Activated B cell treated with CpG ODN at 0.5 μM for 24 hours (primary cell): ENCODE measurements around the gene ATP2B1. TPM values are rescaled to one million over a fixed set of nuclear protein-coding genes. Genes with fewer than 3 reads are reported as not detected.
A peak's percentile ranks its signal among the peaks of the same experiment; 100 is the strongest.

ENCODE experiments used
- ATAC-seq: fragments of 200-7000 bp; cut with Tn5 transposase; one replicate; pipeline ENCODE4 v1.10.0; 2021; ENCODE audit warnings: low read depth, mild to moderate bottlenecking, moderate library complexity
- CTCF ChIA-PET: fragments of 350-600 bp; sonication (Branson Sonifier 250); formaldehyde crosslinking; loops from one replicate; lab custom pipeline; 2021; ENCODE audit warnings: antibody characterized with exemption; lab: Charles Lee
- POLR2A ChIA-PET: fragments of 350-600 bp; sonication (Branson Sonifier 250); formaldehyde crosslinking; loops from one replicate; lab custom pipeline; 2021; ENCODE audit warnings: antibody characterized with exemption; lab: Charles Lee
- DNase-seq: peaks from one replicate; pipeline ENCODE4 v3.0.0; 2022
- H3K27ac Mint-ChIP-seq: one replicate; pipeline ENCODE4 v1.8.0; 2020; ENCODE audit warnings: mixed read lengths
- H3K27me3 Mint-ChIP-seq: one replicate; pipeline ENCODE4 v1.8.0; 2021; ENCODE audit warnings: mixed read lengths
- H3K36me3 Mint-ChIP-seq: one replicate; pipeline ENCODE4 v1.8.0; 2021; ENCODE audit warnings: low read depth, mixed read lengths
- H3K4me1 Mint-ChIP-seq: one replicate; pipeline ENCODE4 v1.8.0; 2021; ENCODE audit warnings: mixed read lengths
- H3K4me3 Mint-ChIP-seq: one replicate; pipeline ENCODE4 v1.8.0; 2020; ENCODE audit warnings: mild to moderate bottlenecking, mixed read lengths
- H3K9me3 Mint-ChIP-seq: one replicate; pipeline ENCODE4 v1.8.0; 2020; ENCODE audit warnings: mixed read lengths
- CTCF ChIP-seq: fragments of 200-600 bp; IDR thresholded peaks from one replicate; pipeline ENCODE4 v1.8.0; 2022; ENCODE audit warnings: antibody characterized with exemption, mild to moderate bottlenecking
- intact Hi-C: fragments of 100-400 bp; cut with micrococcal nuclease; formaldehyde crosslinking; loops from one replicate; pipeline ENCODE4 v1.15.1; 2024
- total RNA-seq: library from RNA; stranded (reverse); gene quantifications from 2 replicates; pipeline ENCODE4 v1.2.3, GENCODE V29; 2022

Gene ATP2B1
- total RNA-seq, 1 donor from 2014 or later, result 136 TPM

GRCh38 chr12:89657066-89657465 lies 51.6 kb downstream of the ATP2B1 start:
- DNase-seq, result no peak
- ATAC-seq, result peak; percentile 70
- ChIA-PET POLR2A (interaction anchor here (1.0 to 1.5 kb wide), 2 partner anchors 52 to 132 kb away, joined by 4 to 6 read pairs; partner anchors contain the start of gene ATP2B1), CTCF (interaction anchor here (2.0 kb wide), 1 partner anchor 357 kb away, joined by 7 read pairs; no protein-coding TSS in a partner anchor)
- Mint-ChIP-seq H3K27me3 (no peaks in the 10 kb centered on the region), H3K4me1 (peaks cover 63% of the 10 kb centered on the region), H3K27ac (peak overlapping the region; percentile 68), H3K4me3 (peak overlapping the region; percentile 68), H3K9me3 (no peaks in the 10 kb centered on the region), H3K36me3 (peaks cover 32% of the 10 kb centered on the region)
- intact Hi-C loops, result loop anchor here (1.0 to 2.0 kb wide), 3 partner anchors 9 to 16 kb away; no protein-coding TSS in a partner anchor
- TF ChIP-seq CTCF, result no peak

- TF ChIP-seq CTCF, result no peak
- Mint-ChIP-seq H3K4me3 (no peak overlapping the region), H3K36me3 (peaks cover 43% of the 10 kb centered on the region), H3K4me1 (peaks cover 64% of the 10 kb centered on the region), H3K27ac (no peak overlapping the region), H3K9me3 (no peaks in the 10 kb centered on the region), H3K27me3 (no peaks in the 10 kb centered on the region)
- ChIA-PET CTCF (interaction anchor here (2.0 kb wide), 1 partner anchor 358 kb away, joined by 7 read pairs; no protein-coding TSS in a partner anchor), POLR2A (interaction anchor here (1.5 kb wide), 1 partner anchor 53 kb away, joined by 6 read pairs; the partner anchor contains the start of gene ATP2B1)
- DNase-seq (no peak), ATAC-seq (no peak)
- intact Hi-C loops, result loop anchor here (2.0 kb wide), 1 partner anchor 17 kb away; no protein-coding TSS in a partner anchor
Observed at GRCh38 chr12:89655841-89656240, 52.8 kb downstream of the ATP2B1 start.

- DNase-seq, result no peak
- TF ChIP-seq CTCF, result no peak
- Mint-ChIP-seq H3K36me3 (peaks cover 74% of the 10 kb centered on the region), H3K27me3 (no peaks in the 10 kb centered on the region), H3K9me3 (no peaks in the 10 kb centered on the region), H3K4me3 (no peak overlapping the region), H3K27ac (no peak overlapping the region), H3K4me1 (peaks cover 51% of the 10 kb centered on the region)
- ChIA-PET CTCF (no interaction called here), POLR2A (no interaction called here)
- intact Hi-C loops, result no loop called here
- ATAC-seq, result no peak
Observed at GRCh38 chr12:89651192-89651591, 57.4 kb downstream of the ATP2B1 start.

- Mint-ChIP-seq H3K36me3 (peaks cover 77% of the 10 kb centered on the region), H3K4me3 (no peak overlapping the region), H3K4me1 (peaks cover 54% of the 10 kb centered on the region), H3K27ac (no peak overlapping the region), H3K27me3 (no peaks in the 10 kb centered on the region), H3K9me3 (no peaks in the 10 kb centered on the region)
- no peak for ATAC-seq
- no peak for TF ChIP-seq CTCF
- CTCF ChIA-PET, result no interaction called here
- POLR2A ChIA-PET, result no interaction called here
- DNase-seq, result no peak
- intact Hi-C loops, result no loop called here
Observed at GRCh38 chr12:89650239-89650638, 58.4 kb downstream of the ATP2B1 start.

GRCh38 chr12:89649820-89650219 lies 58.8 kb downstream of the ATP2B1 start:
- POLR2A ChIA-PET, result no interaction called here
- no peaks in the 10 kb centered on the region for H3K27me3 Mint-ChIP-seq
- H3K4me1 Mint-ChIP-seq, result peaks cover 54% of the 10 kb centered on the region
- peaks cover 74% of the 10 kb centered on the region for H3K36me3 Mint-ChIP-seq
- no peak for ATAC-seq
- H3K4me3 Mint-ChIP-seq, result no peak overlapping the region
- intact Hi-C loops, result no loop called here
- TF ChIP-seq CTCF, result no peak
- DNase-seq, result no peak
- CTCF ChIA-PET, result no interaction called here
- H3K9me3 Mint-ChIP-seq, result no peaks in the 10 kb centered on the region
- H3K27ac Mint-ChIP-seq, result no peak overlapping the region
